Activated T-cell treated with anti-CD3 and anti-CD28 coated beads, Interleukin-2, amount 50 U/mL, for 4 hours (primary cell): ENCODE results near the gene ARFGAP2. TPM values are rescaled to one million over a fixed set of nuclear protein-coding genes. Genes with fewer than 3 reads are reported as not detected.
"Not testable (repeated sequence)": the region's sequence is repeated elsewhere in the genome, so short reads cannot be mapped to it uniquely, and the experiment has no call there.

Experiments used
- ATAC-seq, 2 donors: fragments of 200-7000 bp; cut with Tn5 transposase; one replicate each; pipeline ENCODE4 v1.10.0; 2021
- DNase-seq: peaks from one replicate; pipeline ENCODE4 v3.0.0-alpha.2; 2020
- H3K27me3 Mint-ChIP-seq: one replicate; pipeline ENCODE4 v1.8.0; 2021; ENCODE audit warnings: low read depth, mixed read lengths
- H3K36me3 Mint-ChIP-seq: one replicate; pipeline ENCODE4 v1.8.0; 2022; ENCODE audit warnings: mixed read lengths; ENCODE audit not compliant: insufficient read depth
- H3K4me1 Mint-ChIP-seq: one replicate; pipeline ENCODE4 v1.8.0; 2021; ENCODE audit warnings: low read depth, mixed read lengths
- H3K4me3 Mint-ChIP-seq: one replicate; pipeline ENCODE4 v1.8.0; 2021; ENCODE audit warnings: mild to moderate bottlenecking, moderate library complexity, mixed read lengths
- H3K9me3 Mint-ChIP-seq: one replicate; pipeline ENCODE4 v1.8.0; 2021; ENCODE audit warnings: mixed read lengths
- total RNA-seq, 3 donors: library from RNA; stranded (reverse); gene quantifications; one replicate each; pipeline ENCODE4 v1.2.1, GENCODE V29; 2021

Gene ARFGAP2
- total RNA-seq, 3 donors from 2014 or later, result 98.5 to 110 (median 104) TPM

DNA sequence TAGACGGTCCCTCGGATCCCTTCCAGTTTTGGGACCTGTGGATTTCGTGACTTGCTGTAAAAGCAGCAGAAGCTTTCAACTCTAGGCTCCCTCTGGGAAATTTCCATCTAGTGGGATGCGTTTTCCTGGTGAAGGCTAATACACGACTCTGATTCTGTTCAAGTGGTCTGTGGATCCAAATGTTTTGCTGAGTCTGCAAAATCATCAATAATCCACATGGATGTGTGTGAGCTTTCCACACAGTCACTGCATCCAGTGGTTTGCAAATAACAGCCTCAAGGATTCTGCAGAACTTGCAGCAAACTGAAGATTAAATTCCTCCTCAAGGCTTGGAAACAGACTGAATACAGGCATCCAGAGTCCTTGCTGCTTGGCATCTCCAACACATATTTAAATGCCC lies 25.9 kb upstream of the ARFGAP2 start:
- Mint-ChIP-seq H3K27me3 (peaks cover 4% of the 10 kb centered on the region), H3K4me3 (no peak overlapping the region), H3K9me3 (no peaks in the 10 kb centered on the region), H3K4me1 (no peaks in the 10 kb centered on the region), H3K36me3 (no peaks in the 10 kb centered on the region)
- DNase-seq (no peak), ATAC-seq (no peak)

DNA sequence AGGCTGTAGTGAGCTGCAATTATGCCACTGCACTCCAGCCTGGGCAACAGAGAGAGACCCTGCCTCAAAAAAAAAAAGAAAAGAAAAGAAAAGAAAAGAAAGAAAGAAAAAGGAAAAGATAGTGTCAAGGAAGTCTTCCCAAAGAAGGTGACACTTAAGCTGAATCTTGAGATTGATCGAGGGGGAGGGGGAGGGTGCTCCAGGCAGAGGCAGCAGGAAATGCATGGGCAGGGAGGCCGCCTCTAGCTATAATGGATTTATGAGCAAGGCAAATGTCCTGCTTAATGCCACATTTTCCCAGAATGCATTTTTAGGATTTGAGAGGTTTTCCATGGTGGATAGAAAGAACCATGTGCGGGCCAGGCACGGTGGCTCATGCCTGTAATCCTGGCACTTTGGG lies 24.3 kb upstream of the ARFGAP2 start:
- DNase-seq (no peak), ATAC-seq (no peak)
- H3K4me3 Mint-ChIP-seq, result no peak overlapping the region
- no peaks in the 10 kb centered on the region for H3K4me1 Mint-ChIP-seq
- H3K9me3 Mint-ChIP-seq, result no peaks in the 10 kb centered on the region
- no peaks in the 10 kb centered on the region for H3K36me3 Mint-ChIP-seq
- H3K27me3 Mint-ChIP-seq, result peaks cover 4% of the 10 kb centered on the region

DNA sequence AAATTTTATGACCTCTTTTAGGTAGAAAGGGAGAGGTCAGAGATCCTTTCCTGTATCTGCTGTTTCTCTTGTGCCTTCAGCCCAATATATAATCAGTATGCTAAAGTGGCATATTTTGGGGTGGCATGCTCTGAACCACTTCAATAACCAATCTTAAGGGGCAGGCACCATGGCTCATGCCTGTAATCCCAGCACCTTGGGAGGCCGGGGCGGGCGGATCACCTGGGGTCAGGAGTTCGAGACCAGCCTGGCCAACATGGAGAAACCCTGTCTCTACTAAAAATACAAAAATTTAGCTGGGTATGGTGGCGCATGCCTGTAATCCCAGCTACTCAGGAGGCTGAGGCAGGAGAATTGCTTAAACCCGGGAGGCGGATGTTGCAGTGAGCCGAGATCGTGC lies 21.5 kb upstream of the ARFGAP2 start:
- not testable (repeated sequence) for DNase-seq, H3K36me3 Mint-ChIP-seq, H3K4me1 Mint-ChIP-seq, ATAC-seq, H3K4me3 Mint-ChIP-seq, H3K27me3 Mint-ChIP-seq, H3K9me3 Mint-ChIP-seq

DNA sequence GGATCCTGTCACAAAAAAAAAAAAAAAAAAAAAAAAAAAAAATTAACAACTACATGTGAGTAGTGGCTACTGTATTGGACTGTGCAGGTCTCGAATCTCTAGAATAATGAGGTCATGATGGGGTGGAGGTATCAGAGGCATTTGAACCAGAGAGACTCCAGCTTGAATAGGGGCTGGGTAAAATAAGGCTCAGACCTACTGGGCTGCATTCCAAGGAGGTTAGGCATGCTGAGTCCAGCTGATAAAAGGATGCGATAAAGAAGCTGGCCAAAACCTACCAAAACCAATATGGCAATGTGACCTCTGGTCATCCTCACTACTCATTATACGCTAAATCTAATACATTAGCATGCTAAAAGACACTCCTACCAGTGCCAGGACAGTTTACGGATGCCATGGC lies 15.4 kb upstream of the ARFGAP2 start:
- Mint-ChIP-seq H3K9me3 (no peaks in the 10 kb centered on the region), H3K4me3 (no peak overlapping the region), H3K36me3 (no peaks in the 10 kb centered on the region), H3K27me3 (peaks cover 12% of the 10 kb centered on the region), H3K4me1 (no peaks in the 10 kb centered on the region)
- ATAC-seq, result no peak
- no peak for DNase-seq

DNA sequence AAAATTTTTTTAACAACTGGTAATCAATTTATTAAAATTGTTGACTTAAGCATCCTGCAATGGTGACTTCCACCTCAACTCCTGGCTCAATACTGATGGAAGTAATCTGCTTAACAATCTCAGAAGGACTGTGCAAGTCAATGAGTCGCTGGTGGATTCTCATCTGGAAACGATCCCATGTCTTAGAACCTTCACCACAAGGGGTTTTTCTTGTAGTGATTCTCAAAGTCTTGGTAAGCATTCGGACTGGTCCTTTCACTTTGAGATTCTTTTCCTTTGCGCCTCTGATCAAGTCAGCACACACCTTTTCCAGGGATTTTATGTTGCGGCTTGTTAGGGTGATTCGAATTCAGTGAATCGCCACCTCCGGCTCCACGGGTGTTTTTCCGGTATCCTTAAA lies 14.5 kb upstream of the ARFGAP2 start:
- H3K4me3 Mint-ChIP-seq, DNase-seq, ATAC-seq, H3K4me1 Mint-ChIP-seq, H3K36me3 Mint-ChIP-seq, H3K9me3 Mint-ChIP-seq: not testable (repeated sequence)
- peaks cover 16% of the 10 kb centered on the region for H3K27me3 Mint-ChIP-seq

DNA sequence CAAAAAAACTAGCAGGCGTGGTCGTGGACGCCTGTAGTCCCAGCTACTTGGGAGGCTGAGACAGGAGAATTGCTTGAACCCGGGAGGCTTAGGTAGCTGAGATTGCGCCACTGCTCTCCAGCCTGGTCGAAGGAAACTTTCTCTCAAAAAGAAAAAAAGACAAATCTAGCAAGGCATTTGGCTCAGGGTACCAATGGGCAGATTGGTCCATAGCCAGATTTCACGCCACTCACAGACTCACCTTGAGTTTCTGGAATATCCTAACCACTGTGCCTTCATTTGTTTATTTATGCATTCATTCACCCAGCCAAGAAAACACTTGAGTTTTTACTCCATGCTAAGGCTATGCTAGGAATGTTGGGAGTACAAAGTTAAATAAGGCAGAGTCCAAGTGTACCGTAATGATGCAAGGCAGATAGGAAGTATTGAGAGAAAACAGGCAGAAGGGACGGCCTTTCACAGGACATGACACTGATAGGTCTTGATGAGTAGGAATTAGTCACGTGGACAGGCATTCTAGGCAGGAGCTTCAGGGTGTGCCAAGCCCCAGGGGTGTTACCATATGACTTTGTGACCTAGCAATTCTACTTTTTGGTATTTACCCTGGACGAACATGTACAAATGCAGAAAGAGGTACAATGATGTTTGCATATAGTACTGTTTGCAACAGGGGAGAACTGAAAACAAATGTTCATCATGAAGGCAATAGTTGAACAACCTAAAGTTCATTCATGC lies 12.6 kb upstream of the ARFGAP2 start:
- no peaks in the 10 kb centered on the region for H3K9me3 Mint-ChIP-seq
- H3K4me1 Mint-ChIP-seq, result peaks cover 7% of the 10 kb centered on the region
- H3K27me3 Mint-ChIP-seq, result peaks cover 23% of the 10 kb centered on the region
- no peak overlapping the region for H3K4me3 Mint-ChIP-seq
- no peak for DNase-seq
- no peaks in the 10 kb centered on the region for H3K36me3 Mint-ChIP-seq
- ATAC-seq, result no peak

DNA sequence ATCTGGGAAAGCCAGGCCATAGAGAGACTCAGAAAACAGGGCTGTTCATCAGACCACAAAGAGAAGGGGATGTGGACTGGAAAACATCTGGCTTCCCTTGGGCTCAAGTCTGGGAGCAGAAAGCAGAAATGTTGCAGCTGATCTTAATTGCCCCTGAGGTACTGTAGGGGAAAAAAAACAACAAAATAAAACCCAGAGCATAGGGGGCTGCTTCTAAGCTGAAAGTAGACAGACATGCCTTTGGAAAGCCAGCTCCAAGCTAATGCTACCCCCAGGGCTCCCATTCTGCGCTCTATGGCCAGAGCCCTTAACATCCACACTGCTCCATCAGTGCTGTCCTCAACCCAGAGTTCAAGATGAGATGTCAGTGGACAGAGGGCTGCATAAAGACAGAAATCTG lies 11.6 kb upstream of the ARFGAP2 start:
- H3K4me3 Mint-ChIP-seq, result no peak overlapping the region
- H3K36me3 Mint-ChIP-seq, result no peaks in the 10 kb centered on the region
- no peaks in the 10 kb centered on the region for H3K9me3 Mint-ChIP-seq
- DNase-seq (no peak), ATAC-seq (no peak)
- H3K27me3 Mint-ChIP-seq, result peaks cover 32% of the 10 kb centered on the region
- peaks cover 7% of the 10 kb centered on the region for H3K4me1 Mint-ChIP-seq

DNA sequence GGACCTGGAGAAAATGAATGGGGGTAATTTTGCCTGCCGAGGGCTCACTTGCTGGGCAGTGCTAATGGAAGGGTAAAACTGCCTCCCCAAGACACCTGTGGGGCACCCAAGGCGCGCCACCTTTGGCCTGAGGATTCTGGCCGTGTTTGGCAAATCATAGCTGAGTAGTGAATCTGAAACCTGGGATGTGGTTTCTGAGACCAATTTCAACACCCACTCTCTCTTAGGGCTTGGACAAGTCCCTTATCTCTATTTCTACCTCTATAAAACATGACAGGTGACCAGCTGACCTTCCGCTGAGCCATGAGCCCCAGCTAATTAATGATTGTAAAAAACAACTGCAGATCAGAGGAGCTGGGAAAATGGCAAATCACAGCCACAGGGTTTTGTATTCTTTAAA lies 11.0 kb upstream of the ARFGAP2 start:
- Mint-ChIP-seq H3K36me3 (no peaks in the 10 kb centered on the region), H3K4me1 (peaks cover 7% of the 10 kb centered on the region), H3K27me3 (peaks cover 32% of the 10 kb centered on the region), H3K4me3 (no peak overlapping the region), H3K9me3 (no peaks in the 10 kb centered on the region)
- ATAC-seq (no peak), DNase-seq (no peak)

DNA sequence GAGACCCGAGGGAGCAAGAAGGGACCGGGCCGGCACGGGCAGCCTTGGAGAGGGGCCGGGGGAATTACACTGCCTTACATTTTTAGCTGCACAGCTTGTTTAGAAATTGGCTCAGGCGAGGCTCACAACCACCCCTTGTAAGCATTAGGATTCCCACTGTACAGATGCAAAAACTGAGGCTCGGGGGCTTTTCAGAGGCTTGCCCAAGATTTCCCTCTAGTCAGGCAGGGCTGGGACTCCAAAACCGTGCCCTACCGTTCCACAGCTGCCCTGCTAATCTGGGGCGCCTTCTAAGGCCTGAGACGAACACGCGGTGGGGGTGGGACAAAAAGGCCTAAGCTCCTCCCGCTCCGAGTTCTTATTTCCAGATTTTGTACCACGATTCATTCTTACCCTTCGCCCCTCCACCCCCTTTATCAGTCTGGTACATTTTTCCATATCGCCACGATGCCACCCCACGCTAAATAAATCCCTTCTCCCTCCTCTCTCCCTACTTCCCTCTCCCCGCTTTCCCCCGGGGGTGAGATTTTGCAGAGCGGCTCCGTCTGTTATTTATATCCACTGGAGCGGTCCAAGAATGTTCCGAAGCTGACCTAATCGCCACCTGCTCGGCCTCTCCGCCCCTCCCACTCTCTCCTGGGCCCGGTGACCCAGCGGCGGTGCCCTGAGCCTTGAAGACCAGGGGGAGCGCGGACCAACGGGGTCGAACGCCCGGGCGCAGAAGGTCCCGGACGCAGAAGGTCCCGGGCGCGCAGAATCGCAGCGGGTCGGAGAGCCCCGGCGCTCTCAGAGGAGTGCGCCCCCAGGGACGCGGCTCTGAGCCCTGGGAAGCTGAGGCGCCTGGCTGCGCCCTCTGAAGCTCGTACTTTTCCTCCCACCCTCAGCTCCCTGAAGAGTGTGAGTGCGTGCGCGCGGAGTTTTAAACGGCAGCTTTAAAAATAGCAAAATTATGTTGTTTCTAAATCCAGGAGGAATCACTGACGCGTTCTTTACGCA lies 10.3 kb upstream of the ARFGAP2 start:
- Mint-ChIP-seq H3K4me1 (peaks cover 7% of the 10 kb centered on the region), H3K27me3 (peaks cover 32% of the 10 kb centered on the region)

DNA sequence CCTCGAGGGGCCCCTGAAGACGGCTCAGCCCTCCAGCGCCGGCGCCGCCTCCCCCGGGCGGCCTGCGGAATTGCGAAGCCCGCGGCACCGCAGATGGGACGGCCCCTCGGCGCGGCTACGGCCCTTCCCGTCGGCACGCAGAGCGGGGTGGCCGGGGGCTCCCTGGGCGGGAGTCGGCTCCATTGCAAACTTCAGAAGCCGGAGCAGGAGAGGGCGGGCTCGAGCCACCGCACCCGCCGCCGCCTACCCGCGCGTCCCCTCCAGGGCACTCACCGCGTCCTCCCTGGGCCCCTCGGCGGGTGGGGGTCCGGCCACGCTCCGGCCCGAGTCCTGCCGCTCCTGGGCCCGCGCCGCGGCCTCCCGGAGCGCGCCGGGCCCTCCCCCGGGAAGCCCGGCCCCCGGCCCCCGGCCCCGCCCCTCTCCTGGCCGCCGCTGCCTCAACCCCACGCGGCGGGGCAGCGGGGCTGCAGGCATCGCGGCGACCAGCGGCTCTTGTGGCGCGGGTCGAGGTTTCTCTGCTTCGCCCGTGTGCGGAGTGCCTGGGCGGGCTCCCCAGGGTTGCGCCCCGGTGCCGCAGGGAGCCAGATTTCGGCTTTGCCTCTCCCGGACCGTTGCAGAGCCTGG lies 9.5 kb upstream of the ARFGAP2 start, which contains the start of gene PACSIN3:
Gene PACSIN3 (minus strand): TSS at position 359 of the 624 bp plus-strand sequence. CDS start 3,707 bp downstream, outside the sequence.
- ATAC-seq (peak; percentile 82 to 83), DNase-seq (peak; percentile 29)
- H3K36me3 Mint-ChIP-seq, result no peaks in the 10 kb centered on the region
- peak within 1 kb of the TSS; percentile 69 for H3K4me3 Mint-ChIP-seq
- H3K4me1 Mint-ChIP-seq, result peaks cover 7% of the 10 kb centered on the region
- no peaks in the 10 kb centered on the region for H3K9me3 Mint-ChIP-seq
- peaks cover 32% of the 10 kb centered on the region for H3K27me3 Mint-ChIP-seq

More for the DNA sequence above, 10.3 kb upstream of the ARFGAP2 start:
- DNase-seq (peak; percentile 50), ATAC-seq (peak; percentile 54 to 59)
- no peaks in the 10 kb centered on the region for H3K36me3 Mint-ChIP-seq
- no peaks in the 10 kb centered on the region for H3K9me3 Mint-ChIP-seq
- H3K4me3 Mint-ChIP-seq, result peak overlapping the region; percentile 69

DNA sequence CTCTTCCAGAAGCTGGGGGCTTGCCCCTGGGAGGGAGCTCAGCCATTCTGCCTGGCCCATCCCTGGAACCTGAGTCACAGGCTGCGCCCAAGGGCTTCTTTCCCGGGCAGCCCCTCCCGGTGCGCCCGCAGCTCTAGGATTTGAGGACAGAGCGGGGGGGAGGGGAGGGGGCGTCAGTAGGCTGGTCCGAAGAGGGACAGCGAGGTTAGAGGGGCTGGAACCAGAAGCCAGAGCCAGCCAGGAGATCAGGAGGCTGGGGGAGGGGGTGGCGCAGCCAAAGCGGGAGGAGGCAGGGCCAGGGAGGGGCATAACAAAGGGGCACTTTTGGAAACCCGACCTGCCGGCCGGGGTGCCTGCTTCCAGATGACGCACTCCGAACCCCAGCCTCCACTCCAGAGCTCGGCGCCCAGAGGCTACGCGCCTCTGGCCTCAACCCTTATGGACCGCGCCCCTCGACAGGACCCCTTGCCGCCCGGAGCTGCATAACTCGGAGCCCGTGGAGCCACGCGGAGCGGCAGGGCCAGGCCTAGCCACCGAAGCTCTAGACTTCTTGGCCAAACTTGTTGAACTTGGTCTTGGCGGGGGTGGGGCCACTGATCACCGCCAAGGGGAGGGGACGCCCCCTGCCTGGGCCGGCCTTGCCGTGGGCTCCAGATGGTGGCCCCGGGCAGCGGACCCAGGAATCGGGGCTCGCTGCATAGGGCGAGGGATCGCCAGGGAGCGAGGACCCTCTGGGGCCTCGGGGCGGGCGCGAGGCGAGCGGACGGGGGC lies 8.8 kb upstream of the ARFGAP2 start:
- Mint-ChIP-seq H3K27me3 (peaks cover 32% of the 10 kb centered on the region), H3K9me3 (no peaks in the 10 kb centered on the region), H3K4me1 (peaks cover 7% of the 10 kb centered on the region), H3K4me3 (peak overlapping the region; percentile 43), H3K36me3 (no peaks in the 10 kb centered on the region)
- DNase-seq (no peak), ATAC-seq (peak; percentile 5 to 7)

DNA sequence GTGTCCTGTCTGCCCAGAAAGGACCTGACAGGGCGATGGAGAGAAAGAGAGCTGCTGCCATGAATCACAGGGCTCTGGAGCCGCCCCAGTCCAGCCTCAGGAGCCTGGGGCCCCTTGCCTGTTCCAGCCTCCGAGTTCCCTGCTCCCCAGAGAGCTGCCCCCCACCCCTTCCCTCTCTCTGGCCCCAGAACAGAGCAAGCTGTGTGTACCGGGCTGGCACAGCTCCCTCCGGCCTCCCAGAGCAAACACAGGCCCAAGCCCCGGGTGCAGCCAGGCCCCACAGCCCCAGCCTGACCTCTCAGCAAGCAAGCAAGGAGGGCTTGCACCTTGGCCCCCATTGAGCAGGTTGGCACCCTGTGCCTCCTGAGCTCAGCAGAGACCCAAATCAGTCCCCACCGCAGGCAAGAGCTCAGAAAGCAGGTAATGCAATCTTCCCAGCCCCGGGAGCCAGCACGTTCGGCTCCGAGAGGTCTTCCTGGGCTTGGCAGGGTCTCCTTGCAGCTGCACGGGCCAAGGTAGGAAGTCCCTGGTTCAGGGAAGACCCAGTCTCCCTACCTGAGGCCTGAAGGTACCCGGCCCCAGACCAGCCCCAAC lies 8.1 kb upstream of the ARFGAP2 start:
- ATAC-seq (no peak), DNase-seq (no peak)
- Mint-ChIP-seq H3K27me3 (peaks cover 32% of the 10 kb centered on the region), H3K4me1 (peaks cover 7% of the 10 kb centered on the region), H3K36me3 (no peaks in the 10 kb centered on the region), H3K9me3 (no peaks in the 10 kb centered on the region), H3K4me3 (peak overlapping the region; percentile 19)

DNA sequence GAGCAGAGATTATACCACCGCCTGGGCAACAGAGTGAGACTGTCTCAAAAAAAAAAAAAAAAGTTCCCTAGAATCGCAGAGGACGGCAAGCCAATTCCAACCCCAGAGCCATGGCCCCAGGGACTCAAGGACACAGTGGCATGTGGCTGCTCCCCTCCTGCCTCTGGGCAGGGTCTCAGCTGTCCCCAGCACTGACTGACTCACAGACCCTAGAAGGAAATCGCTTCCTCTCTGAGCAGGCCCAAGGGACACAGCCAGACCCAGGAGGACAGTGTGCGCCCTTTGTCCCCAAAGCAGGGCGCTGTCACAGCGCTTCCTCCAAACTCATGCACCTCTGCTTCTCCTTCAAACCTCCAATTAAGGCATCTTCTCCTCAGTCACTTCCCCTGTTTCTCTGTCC lies 7.3 kb upstream of the ARFGAP2 start:
- ATAC-seq (no peak), DNase-seq (no peak)
- Mint-ChIP-seq H3K4me3 (no peak overlapping the region), H3K4me1 (peaks cover 8% of the 10 kb centered on the region), H3K36me3 (no peaks in the 10 kb centered on the region), H3K27me3 (peaks cover 30% of the 10 kb centered on the region), H3K9me3 (no peaks in the 10 kb centered on the region)
